NCI-H526 (cell line): Measurements from ENCODE around the gene SLC9B1.

Experiments used
- DNase-seq, 2 experiments: peaks; one replicate each; lab custom pipeline; 2025; lab: John Stamatoyannopoulos, UW

The SLC9B1 gene

GRCh38 chr4:103019308-103020124 lies at the start of gene SLC9B1:
TSS of gene SLC9B1 (minus strand) at chr4:103019705. CDS start at chr4:102991711, 27,994 bp downstream.
- DNase-seq = peak in 1 of 2 experiments; percentile 57

- DNase-seq = no peak
Measured at GRCh38 chr4:103067841-103068547, 48.5 kb upstream of the SLC9B1 start.

GRCh38 chr4:103060453-103061148 lies 41.1 kb upstream of the SLC9B1 start:
- DNase-seq = no peak

- DNase-seq = no peak
Measured at GRCh38 chr4:103054030-103054429, 34.5 kb upstream of the SLC9B1 start.

- no peak for DNase-seq
Measured at GRCh38 chr4:103052779-103053178, 33.3 kb upstream of the SLC9B1 start.

GRCh38 chr4:103052145-103052544 lies 32.6 kb upstream of the SLC9B1 start:
- no peak for DNase-seq

GRCh38 chr4:103050736-103051436 lies 31.4 kb upstream of the SLC9B1 start:
- no peak for DNase-seq

GRCh38 chr4:103046416-103047290 lies 27.1 kb upstream of the SLC9B1 start:
- peak in 1 of 2 experiments; percentile 39 for DNase-seq

GRCh38 chr4:103044183-103044582 lies 24.7 kb upstream of the SLC9B1 start:
- DNase-seq = no peak

GRCh38 chr4:103036169-103036568 lies 16.7 kb upstream of the SLC9B1 start:
- no peak for DNase-seq

GRCh38 chr4:103032574-103032973 lies 13.1 kb upstream of the SLC9B1 start:
- DNase-seq = peak in 1 of 2 experiments; percentile 28

- no peak for DNase-seq
Measured at GRCh38 chr4:103030791-103031190, 11.3 kb upstream of the SLC9B1 start.

GRCh38 chr4:103029300-103029699 lies 9.8 kb upstream of the SLC9B1 start:
- no peak for DNase-seq

GRCh38 chr4:103026868-103027267 lies 7.4 kb upstream of the SLC9B1 start:
- DNase-seq = no peak

- no peak for DNase-seq
Measured at GRCh38 chr4:103024996-103025395, 5.5 kb upstream of the SLC9B1 start.

GRCh38 chr4:103021120-103021519 lies 1.6 kb upstream of the SLC9B1 start:
- no peak for DNase-seq

GRCh38 chr4:103018391-103019307 lies 856 bp downstream of the SLC9B1 start:
- no peak for DNase-seq

GRCh38 chr4:103012551-103012950 lies 7.0 kb downstream of the SLC9B1 start:
- no peak for DNase-seq

GRCh38 chr4:103012060-103012459 lies 7.4 kb downstream of the SLC9B1 start:
- DNase-seq = no peak
